NCI-H2171 treated with DMSO at 0.1 percent for 48 hours (cell line): ENCODE measurements around the gene PUM1.
"Not testable (repeated sequence)": the region's sequence is repeated elsewhere in the genome, so short reads cannot be mapped to it uniquely, and the experiment has no call there.

ENCODE experiments used
- DNase-seq: peaks from one replicate; lab custom pipeline; 2025; lab: John Stamatoyannopoulos, UW

Gene PUM1

DNA sequence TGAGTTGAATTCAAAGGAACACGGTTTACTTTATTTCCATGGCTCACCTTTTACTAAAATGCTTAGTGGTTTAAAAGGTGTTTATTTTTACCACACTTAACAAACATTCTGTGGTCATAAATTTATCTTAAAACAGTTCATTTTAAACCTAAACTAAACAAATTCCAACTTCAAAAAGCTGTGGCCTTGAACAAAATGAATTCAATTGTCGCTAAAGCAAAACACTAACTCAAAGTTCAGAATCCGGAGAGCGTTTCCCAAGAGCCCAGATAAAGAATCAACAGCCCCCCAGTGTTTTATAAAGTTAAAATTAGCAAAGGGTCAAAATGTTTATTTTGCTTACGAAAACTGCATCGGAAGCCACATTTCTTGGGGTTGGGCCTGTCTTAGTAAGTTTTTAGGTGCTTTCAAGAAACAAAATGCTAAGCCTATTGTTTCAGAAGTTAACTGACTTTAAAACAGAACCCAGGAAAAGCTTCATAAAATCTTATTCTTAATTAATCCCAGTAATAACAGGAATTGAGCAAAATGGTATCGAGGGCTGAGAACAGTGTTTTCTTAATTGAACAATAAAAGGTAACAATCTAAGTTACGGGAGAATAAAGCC is 1.3 kb downstream of the PUM1 start:
- DNase-seq: no peak

GRCh38 chr1:31063631-31064030 is 1.9 kb downstream of the PUM1 start:
- DNase-seq: no peak

GRCh38 chr1:31062867-31063380 is 2.6 kb downstream of the PUM1 start:
- peak; percentile 9 for DNase-seq

- DNase-seq: peak; percentile 57
Observed at GRCh38 chr1:31062162-31062866, 3.2 kb downstream of the PUM1 start.

GRCh38 chr1:31058012-31058411 is 7.5 kb downstream of the PUM1 start:
- no peak for DNase-seq

GRCh38 chr1:31055953-31056352 is 9.6 kb downstream of the PUM1 start:
- DNase-seq: no peak

DNA sequence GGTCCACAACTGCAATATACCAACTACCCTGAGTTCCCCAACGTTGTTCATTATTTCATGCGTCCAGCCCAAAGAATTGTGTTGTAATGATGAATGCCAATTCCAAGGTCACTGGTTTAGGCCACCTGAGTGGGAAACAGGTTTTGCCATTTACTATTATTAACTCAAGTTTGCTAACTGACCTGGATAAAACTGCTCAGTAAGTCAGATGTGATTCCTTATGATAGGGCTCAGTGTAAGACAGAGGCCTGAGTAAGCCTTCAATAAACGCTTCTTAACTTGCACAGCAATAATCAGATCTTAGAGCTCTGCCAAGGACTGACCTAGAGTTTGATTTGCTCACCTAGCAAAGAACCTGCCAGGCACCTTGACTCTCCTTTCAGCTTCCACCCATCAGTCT is 10.0 kb downstream of the PUM1 start:
- DNase-seq: no peak

DNA sequence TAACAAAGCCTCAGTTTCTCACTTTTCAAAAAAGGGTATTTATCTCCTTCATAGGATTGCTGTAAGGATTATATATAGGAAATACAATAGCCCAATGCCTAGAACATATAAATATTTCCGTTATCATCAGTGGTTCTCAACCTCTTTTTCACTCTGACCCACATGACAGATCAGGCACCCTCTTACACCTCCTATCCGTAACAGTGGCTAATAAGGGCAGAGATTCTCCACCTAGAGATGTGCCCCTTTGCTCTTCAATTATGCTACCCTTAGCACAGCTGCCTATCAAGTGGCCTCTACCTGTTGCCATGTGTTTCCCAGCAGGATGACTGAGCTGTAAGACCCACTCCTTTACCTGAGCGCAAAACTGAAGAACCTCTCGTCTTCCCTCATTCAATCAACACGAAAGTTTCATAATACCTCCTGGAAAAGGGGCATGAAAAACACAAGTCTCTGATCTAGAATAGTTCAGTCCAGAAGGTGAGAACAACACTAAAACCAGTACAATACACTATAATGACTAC is 10.5 kb downstream of the PUM1 start:
- no peak for DNase-seq

DNA sequence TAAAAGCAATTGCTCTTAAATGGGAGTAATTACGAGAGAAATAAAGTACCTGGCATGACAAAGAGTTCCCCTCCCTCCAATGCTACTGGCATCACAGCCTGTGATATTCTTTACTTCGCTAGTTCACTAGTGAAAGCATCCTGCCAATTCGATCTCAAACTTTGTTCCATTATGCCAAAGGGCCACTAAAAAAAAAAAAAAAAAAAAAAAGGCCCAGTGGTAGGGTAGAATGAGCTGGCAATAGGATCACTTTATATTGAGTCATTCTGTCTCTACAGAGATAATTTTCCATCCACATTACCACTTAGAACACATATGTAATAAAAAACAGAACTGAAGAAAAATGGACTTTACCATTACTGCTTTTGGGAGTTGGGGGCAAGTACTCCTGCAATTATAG is 11.2 kb downstream of the PUM1 start:
- DNase-seq: no peak

DNA sequence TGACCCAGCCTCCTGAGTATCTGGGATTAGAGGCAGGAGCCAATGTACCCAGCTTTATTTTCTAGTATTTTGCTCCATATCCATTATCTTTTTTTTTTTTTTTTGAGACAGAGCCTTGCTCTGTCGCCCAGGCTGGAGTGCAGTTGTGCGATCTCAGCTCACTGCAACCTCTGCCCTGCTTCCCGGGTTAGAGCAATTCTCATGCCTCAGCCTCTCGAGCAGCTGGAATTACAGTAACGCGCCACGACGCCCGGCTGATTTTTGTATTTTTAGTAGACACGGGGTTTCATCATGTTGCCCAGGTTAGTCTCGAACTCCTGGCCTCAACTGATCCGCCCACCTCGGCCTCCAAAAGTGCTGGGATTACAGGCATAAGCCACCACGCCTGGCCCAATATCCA is 12.9 kb downstream of the PUM1 start:
- DNase-seq: not testable (repeated sequence)

GRCh38 chr1:31051611-31052010 is 13.9 kb downstream of the PUM1 start:
- DNase-seq: no peak

DNA sequence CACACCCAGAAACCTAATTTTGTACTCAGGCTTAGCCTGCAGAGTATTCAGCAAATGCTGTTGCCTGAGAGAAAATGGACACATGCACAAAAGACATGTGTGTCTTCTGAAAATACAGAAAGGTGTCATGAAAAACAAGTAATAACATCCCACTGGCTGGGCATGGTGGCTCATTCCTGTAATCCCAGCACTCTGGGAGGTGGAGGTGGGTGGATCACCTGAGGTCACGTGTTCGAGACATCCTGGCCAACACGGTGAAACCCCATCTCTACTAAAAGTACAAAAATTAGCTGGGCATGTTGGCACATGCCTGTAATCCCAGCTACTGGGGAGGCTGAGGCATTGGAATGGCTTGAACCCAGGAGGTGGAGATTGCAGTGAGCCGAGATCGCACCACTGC is 18.0 kb downstream of the PUM1 start:
- DNase-seq: not testable (repeated sequence)

GRCh38 chr1:31043631-31044030 is 21.9 kb downstream of the PUM1 start:
- no peak for DNase-seq

- DNase-seq: peak; percentile 13
Observed at GRCh38 chr1:31042656-31043055, 22.9 kb downstream of the PUM1 start.

GRCh38 chr1:31041529-31041928 is 24.0 kb downstream of the PUM1 start:
- DNase-seq: no peak

DNA sequence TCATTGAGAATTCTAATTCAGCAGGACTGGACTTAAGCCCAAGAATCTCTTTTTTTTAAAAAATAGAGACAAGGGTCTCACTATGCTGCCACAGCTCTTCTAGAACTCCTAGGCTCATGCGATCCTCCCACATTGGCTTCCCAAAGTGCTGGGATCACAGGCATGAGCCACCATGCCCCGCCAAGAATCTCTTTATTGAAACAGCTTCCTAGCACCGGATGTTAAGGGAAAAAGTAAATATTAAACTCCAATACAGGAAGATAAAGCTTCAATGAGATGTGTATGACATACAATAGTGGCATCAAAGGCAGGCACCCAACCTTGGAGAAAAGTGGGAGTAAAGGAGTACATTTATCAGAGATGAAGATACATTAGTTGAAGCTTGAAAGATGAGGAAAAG is 25.5 kb downstream of the PUM1 start:
- DNase-seq: no peak

DNA sequence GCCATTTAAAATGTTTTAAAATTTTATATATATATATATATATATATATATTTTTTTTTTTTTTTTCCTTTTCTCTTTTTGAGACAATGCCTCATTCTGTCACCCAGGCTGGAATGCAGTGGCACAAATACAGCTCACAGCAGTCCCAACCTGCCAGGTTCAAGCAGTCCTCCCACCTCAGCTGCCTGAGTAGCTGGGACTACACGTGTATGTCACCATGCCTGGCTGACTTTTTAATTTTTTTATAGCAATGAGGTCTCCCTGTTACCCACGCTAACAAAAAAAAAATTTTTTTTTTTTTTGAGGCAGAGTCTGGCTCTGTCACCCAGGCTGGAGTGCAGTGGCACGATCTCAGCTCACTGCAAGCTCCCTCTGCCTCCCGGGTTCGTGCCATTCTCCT is 26.6 kb downstream of the PUM1 start:
- peak; percentile 19 for DNase-seq

DNA sequence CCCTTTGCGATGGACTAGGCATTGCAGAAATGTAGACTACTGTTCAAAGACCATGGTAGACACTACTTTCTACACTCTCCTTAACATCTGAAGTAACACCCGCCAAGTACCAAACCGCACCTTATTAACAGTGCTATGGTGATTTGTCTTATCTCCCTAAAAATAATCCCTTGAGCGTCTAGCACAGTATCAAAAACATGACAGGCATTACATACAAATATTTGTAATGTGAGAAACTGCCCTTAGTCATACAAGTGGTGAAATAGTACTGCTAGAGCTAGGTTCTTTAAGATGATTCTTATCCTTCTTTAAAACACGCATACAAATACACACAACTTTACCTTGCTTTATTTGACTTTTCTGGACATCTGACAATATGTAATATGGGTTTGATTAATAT is 27.2 kb downstream of the PUM1 start:
- DNase-seq: no peak

DNA sequence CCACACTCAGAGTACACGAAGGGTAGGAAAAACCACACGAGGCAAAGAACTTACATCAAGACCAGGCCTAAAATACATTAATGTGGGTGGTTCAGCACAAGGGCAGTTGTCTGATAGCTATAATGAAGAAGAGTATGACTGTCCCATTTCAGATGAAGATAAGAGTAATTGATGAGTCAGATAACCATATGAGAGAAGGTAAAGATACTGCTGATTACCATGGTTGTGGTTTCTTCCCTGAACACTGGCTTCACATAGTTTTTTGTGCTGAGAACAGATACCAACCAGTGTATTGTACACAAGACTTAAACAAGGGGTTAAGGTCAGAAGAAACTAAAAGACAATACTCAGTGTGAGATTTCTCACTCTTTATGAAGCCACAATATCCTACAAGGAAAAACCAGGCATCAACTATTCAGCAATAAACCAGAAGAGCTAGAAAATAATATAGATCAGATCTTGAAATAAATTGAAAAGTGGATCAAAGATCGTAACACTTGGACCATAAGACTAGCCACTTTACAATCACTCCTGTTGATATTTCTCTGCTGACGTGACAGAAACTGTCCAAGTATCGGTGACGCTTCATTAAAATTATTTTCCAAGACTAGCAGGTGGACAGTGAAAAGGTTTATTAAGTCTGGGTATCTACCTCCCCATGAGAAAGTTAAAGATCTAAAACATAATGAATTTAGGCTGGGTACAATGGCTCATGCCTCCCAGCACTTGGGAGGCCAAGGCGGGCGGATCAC is 28.6 kb downstream of the PUM1 start:
- no peak for DNase-seq

- no peak for DNase-seq
Observed at GRCh38 chr1:31033598-31033997, 31.9 kb downstream of the PUM1 start.

DNA sequence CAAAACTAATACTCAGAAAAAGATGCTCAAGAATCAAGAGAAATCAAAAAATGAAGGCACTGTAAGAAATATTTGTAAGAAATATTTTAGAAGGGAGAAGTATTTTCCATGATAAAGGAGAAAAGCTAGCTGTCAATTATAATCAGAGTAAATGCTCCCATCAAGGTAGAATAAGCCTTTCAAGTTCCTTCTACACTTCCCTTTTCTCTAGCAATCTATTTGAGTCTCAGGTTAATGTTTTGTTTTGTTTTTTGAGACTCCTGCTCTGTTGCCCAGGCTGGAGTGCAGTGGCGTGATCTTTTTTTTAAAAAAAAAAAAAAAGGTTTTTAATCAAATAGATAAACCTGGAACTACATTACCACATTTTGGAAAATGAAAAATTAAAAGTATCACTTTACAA is 33.3 kb downstream of the PUM1 start:
- DNase-seq: no peak

GRCh38 chr1:31031330-31032143 is 34.0 kb downstream of the PUM1 start:
- DNase-seq: no peak
